ENCODE measurements around the gene SLC66A2. TPM values are rescaled to one million over a fixed set of nuclear protein-coding genes. Genes with fewer than 3 reads are reported as not detected.

SLC66A2 gene
- total RNA-seq, 1 experiment from 2014 or later: 21.7 TPM

DNA sequence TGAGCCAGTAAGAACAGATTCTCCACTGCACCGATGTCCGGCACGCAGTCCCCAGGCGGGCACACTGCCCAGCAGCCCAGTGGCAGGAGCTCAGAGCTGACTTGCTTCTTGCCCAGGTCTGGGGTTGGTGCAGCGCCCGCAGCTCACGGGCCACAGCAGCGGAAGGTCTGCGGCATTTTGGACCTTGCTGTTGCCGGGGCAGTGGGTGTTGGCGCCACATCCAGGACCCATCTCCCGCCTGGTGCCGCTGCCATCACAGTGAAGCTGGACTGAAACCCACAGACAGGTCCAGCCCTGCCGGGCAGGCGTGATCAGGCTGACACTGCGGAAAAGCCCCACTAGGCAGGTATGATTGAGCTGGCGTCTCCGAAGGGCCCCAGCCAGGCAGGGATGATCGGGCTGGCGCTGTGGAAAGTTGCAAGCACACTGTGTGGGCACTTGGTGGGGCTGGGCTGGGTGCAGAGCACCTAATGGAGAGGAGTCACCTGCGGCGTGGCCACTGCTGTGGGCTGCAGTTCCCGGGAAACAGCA is 75.5 kb downstream of the SLC66A2 start:
- TF ChIP-seq, protein P1, sequence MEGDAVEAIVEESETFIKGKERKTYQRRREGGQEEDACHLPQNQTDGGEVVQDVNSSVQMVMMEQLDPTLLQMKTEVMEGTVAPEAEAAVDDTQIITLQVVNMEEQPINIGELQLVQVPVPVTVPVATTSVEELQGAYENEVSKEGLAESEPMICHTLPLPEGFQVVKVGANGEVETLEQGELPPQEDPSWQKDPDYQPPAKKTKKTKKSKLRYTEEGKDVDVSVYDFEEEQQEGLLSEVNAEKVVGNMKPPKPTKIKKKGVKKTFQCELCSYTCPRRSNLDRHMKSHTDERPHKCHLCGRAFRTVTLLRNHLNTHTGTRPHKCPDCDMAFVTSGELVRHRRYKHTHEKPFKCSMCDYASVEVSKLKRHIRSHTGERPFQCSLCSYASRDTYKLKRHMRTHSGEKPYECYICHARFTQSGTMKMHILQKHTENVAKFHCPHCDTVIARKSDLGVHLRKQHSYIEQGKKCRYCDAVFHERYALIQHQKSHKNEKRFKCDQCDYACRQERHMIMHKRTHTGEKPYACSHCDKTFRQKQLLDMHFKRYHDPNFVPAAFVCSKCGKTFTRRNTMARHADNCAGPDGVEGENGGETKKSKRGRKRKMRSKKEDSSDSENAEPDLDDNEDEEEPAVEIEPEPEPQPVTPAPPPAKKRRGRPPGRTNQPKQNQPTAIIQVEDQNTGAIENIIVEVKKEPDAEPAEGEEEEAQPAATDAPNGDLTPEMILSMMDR (IDR thresholded peaks at IDR 0.05; ENCODE audit: unreplicated experiment): no peak
- Mint-ChIP-seq H3K4me3 (ENCODE audit: unreplicated experiment) (no peak overlapping the region), H3K27me3 (ENCODE audit: insufficient read depth, unreplicated experiment) (no peaks in the 10 kb centered on the region), H3K4me1 (ENCODE audit: insufficient read depth, unreplicated experiment) (no peaks in the 10 kb centered on the region), H3K36me3 (ENCODE audit: insufficient read depth, unreplicated experiment) (peaks cover 6% of the 10 kb centered on the region), H3K27ac (ENCODE audit: low read depth, unreplicated experiment) (no peak overlapping the region), H3K9me3 (ENCODE audit: unreplicated experiment) (no peaks in the 10 kb centered on the region)
- no peak for DNase-seq (ENCODE audit: unreplicated experiment)
- CTCF ChIA-PET: no interaction called here
- POLR2A ChIA-PET: no interaction called here
- intact Hi-C loops (cut with micrococcal nuclease): no loop called here
- BruUV-seq (replicated peaks): no TSS peak

DNA sequence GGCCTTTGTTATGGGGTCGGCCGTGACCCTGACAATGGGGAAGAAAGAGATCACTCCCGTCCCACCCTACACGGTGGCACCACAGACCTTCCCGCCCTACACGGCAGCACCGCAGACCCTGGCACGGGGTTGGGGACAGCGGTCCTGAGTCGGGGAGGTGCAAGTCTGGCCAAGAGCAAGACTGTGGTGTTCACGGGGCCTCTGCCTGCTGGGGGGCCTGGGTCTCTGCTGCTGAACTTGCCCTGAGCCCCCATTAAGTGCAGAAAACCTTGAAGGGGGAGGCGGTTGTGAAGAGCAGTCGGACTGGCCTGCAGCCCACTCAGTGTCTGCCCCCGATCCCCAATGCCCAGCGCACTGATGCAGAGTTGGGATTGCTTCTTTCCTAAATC is 75.9 kb downstream of the SLC66A2 start:
- H3K27ac Mint-ChIP-seq (ENCODE audit: low read depth, unreplicated experiment): no peak overlapping the region
- CTCF ChIA-PET: no interaction called here
- TF ChIP-seq, protein P1 (IDR thresholded peaks at IDR 0.05; ENCODE audit: unreplicated experiment): no peak
- H3K4me3 Mint-ChIP-seq (ENCODE audit: unreplicated experiment): no peak overlapping the region
- H3K27me3 Mint-ChIP-seq (ENCODE audit: insufficient read depth, unreplicated experiment): no peaks in the 10 kb centered on the region
- H3K9me3 Mint-ChIP-seq (ENCODE audit: unreplicated experiment): no peaks in the 10 kb centered on the region
- intact Hi-C loops (cut with micrococcal nuclease): no loop called here
- peaks cover 6% of the 10 kb centered on the region for H3K36me3 Mint-ChIP-seq (ENCODE audit: insufficient read depth, unreplicated experiment)
- H3K4me1 Mint-ChIP-seq (ENCODE audit: insufficient read depth, unreplicated experiment): no peaks in the 10 kb centered on the region
- no peak for DNase-seq (ENCODE audit: unreplicated experiment)
- no TSS peak for BruUV-seq (replicated peaks)
- POLR2A ChIA-PET: no interaction called here

DNA sequence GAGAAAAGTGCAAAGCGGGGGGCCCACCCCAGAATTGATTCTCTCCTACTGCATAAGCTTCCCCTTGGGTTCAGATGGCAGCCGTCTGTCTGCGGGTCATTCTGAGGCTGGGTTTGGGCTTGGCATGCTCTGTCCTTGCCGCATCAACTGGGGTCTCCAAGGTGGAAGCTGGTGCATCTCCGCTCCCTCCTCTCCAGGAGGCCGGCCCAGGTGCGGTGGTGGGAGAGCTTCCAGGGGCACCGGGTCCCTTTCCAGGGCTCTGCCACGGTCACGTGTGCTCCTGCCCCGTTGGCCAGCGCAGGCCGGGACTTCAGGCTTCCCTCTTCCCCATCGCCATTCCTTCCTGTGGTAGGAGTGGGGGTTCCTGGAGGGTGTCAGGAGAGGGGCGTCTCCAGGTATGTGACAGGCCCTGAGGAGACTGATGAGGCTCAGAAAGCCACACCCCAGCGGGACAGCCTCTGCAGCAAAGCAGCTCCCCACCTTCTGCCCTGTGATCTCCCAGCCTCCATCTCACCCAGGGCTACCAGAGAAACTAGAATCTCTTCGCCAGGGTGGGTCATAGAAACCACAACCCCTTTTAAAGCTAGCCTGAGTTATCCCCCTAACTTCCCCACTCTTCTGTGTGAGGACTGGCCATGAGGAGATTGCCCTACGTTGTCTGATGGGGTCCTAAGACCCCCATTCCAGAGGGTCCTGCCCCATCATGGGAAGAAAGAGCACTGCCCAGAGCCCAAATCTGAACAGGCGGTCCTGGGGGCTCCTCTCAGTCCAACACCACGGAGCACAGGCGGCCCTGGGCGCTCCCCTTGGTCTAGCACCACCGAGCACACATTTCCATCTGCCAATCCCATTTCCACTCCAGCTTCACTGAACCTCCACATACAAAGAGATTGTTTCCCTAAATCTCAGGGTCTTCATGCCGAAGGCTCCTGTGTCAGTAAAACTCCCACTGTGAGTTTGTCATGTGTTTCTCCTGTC is 76.6 kb downstream of the SLC66A2 start:
- H3K9me3 Mint-ChIP-seq (ENCODE audit: unreplicated experiment): no peaks in the 10 kb centered on the region
- DNase-seq (ENCODE audit: unreplicated experiment): no peak
- TF ChIP-seq, protein P1 (IDR thresholded peaks at IDR 0.05; ENCODE audit: unreplicated experiment): no peak
- CTCF ChIA-PET: no interaction called here
- no TSS peak for BruUV-seq (replicated peaks)
- no peaks in the 10 kb centered on the region for H3K27me3 Mint-ChIP-seq (ENCODE audit: insufficient read depth, unreplicated experiment)
- H3K4me1 Mint-ChIP-seq (ENCODE audit: insufficient read depth, unreplicated experiment): no peaks in the 10 kb centered on the region
- intact Hi-C loops (cut with micrococcal nuclease): no loop called here
- H3K27ac Mint-ChIP-seq (ENCODE audit: low read depth, unreplicated experiment): no peak overlapping the region
- POLR2A ChIA-PET: no interaction called here
- H3K4me3 Mint-ChIP-seq (ENCODE audit: unreplicated experiment): no peak overlapping the region
- H3K36me3 Mint-ChIP-seq (ENCODE audit: insufficient read depth, unreplicated experiment): peaks cover 6% of the 10 kb centered on the region

DNA sequence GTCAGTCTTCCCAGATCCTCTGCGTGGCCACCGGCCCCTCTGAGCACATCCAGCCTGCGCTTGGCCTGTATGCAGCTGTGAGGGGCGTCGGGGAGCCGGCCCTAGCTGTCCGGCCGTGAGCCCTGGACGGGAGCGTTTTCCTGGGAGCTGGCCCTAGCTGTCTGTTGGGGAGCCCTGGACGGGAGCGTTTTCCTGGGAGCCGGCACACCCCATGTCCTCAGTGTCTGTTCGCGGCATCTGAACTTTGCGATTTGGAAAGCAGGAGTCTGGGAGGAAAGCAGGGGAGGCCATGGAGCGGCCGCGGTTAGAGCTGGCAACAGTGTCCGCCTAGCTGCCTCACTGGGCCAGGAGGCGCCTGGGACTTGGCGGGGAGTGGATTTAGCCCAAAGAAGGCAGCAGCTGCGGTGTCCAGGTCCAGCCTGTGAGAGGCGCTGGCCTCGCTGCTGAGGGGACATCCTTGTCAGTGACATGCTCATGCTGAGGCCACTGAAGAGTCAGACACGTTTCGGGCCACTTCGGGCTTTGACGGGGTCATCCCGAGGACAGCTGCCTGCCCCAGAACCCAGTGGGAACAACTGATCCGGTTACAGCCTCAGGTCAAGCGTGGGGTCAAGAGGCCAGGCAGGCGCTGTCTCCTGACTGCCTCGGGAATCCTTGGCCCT is 77.9 kb downstream of the SLC66A2 start:
- H3K27ac Mint-ChIP-seq (ENCODE audit: low read depth, unreplicated experiment): no peak overlapping the region
- H3K27me3 Mint-ChIP-seq (ENCODE audit: insufficient read depth, unreplicated experiment): no peaks in the 10 kb centered on the region
- CTCF ChIA-PET: no interaction called here

More for the DNA sequence above, 77.9 kb downstream of the SLC66A2 start:
- H3K36me3 Mint-ChIP-seq (ENCODE audit: insufficient read depth, unreplicated experiment): peaks cover 6% of the 10 kb centered on the region
- DNase-seq (ENCODE audit: unreplicated experiment): no peak
- POLR2A ChIA-PET: no interaction called here
- H3K9me3 Mint-ChIP-seq (ENCODE audit: unreplicated experiment): no peaks in the 10 kb centered on the region
- intact Hi-C loops (cut with micrococcal nuclease): no loop called here
- TF ChIP-seq, protein P1 (IDR thresholded peaks at IDR 0.05; ENCODE audit: unreplicated experiment): no peak
- no TSS peak for BruUV-seq (replicated peaks)
- H3K4me3 Mint-ChIP-seq (ENCODE audit: unreplicated experiment): no peak overlapping the region
- no peaks in the 10 kb centered on the region for H3K4me1 Mint-ChIP-seq (ENCODE audit: insufficient read depth, unreplicated experiment)
